HG02759 (cell line): Measurements from ENCODE around the gene MACO1.
"Not testable (repeated sequence)": the region's sequence is repeated elsewhere in the genome, so short reads cannot be mapped to it uniquely, and the experiment has no call there.

Experiments
- ATAC-seq: cut with Tn5 transposase; IDR thresholded peaks from one replicate; pipeline ENCODE4 v1.9.1; 2021; ENCODE audit warnings: mild to moderate bottlenecking, moderate library complexity; ENCODE audit not compliant: unreplicated experiment

MACO1 gene

DNA sequence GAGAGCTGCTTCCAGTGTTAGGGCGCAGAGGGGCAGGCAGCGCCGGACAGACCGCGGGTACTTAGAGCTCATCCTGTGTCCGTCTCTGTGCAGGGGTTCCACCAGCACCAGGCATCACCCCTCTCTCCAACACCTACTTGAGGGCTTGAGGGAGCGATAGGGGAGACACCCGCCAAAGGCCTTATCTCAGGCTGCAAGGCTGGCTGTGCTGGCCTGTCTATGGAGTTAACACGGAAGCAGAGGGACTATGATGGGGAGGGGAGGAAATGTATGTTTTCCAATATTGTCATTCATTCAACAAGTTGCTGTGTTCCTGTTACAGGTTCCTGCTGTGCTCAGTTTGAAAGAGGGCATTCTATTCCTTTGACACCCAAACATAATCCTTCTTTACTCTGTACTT, 10.0 kb upstream of the MACO1 start, which contains the start of gene RHCE:
Gene RHCE (minus strand): TSS at position 111 of the 400 bp plus-strand sequence. CDS start 39 bp downstream, at position 72.
- not testable (repeated sequence) for ATAC-seq

DNA sequence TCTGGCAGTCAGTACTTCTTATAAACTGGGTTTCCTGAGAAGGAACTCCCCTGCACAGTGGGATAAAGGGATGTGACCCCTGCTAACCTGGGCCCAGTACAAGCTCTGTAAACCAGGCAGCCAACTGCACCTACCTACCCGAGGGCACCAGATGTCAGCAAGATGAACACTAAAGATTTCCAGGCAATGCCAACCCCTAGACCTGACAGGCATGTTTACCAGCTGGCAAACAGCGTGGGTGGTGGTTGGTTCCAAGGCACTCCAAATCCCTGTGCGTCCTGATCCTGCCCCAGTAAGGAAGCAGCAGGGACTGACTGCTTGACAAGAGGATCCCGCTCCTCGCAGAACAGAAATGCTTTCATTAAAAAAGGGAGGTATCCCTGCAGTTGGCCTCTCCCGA, 7.5 kb upstream of the MACO1 start:
- not testable (repeated sequence) for ATAC-seq

DNA sequence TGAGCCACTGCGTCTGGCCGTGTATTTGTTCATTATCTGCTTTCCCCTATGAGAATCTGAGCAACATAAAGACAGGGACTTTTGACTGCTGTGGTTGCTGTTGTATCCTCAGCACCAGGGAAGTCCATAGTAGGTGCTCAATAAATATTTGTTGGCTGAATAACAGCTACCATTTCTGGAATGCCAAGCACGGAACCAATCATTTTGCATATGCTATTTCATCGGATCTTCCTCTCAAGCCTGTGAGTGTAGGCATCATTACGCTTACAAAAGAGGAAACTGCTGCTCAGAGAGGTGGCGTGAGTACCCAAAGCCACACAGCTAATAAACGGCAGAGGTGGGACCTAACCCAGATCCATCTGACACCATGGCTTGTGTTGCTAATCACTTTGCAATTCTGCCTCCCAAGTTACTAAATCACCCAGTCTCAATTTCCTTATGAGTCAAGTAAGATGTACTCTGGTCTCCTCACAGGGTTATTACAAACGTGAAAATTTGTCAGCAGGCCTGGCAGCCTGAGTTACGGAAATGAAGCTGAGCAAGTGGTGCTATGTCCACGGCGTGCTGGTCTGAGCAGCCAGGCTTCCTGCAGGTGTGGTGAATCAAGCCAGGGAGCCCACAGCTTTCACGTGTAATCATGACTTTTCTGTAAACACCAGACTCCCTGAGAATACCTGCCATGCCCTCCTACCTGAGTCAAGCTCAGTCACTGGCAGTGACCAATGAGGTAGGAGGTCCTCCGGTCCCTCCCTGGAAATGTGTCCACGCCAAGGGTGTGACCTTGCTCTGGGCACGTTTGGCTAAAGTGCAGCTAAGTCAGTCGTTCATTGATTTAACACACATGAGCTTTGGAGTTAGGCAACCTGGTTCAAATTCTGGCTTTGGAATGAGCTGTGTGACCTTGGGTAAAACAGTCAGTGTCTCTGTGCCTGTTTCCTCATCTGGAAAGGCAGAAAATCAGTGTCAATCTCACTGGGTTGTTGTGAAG, 5.3 kb upstream of the MACO1 start:
- ATAC-seq: no peak

DNA sequence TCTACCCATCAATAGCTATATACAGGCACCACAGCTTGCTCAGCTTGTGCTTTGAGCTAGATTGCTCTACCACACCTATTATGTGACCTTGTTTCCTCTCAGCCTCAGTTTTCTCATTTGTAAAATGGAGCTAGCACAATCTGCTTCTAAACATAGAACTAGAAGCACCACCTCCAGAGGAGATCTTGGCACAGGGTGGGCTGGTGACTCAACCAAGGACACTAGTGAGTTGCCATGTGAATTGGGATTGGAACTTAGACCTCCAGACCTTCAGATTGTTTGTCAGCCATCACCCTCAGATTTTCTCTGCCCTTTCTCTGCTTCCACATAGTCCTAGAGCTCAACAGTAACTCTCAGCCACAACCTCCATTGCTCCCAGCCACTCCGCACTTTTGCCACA, 3.0 kb upstream of the MACO1 start:
- ATAC-seq: no peak

DNA sequence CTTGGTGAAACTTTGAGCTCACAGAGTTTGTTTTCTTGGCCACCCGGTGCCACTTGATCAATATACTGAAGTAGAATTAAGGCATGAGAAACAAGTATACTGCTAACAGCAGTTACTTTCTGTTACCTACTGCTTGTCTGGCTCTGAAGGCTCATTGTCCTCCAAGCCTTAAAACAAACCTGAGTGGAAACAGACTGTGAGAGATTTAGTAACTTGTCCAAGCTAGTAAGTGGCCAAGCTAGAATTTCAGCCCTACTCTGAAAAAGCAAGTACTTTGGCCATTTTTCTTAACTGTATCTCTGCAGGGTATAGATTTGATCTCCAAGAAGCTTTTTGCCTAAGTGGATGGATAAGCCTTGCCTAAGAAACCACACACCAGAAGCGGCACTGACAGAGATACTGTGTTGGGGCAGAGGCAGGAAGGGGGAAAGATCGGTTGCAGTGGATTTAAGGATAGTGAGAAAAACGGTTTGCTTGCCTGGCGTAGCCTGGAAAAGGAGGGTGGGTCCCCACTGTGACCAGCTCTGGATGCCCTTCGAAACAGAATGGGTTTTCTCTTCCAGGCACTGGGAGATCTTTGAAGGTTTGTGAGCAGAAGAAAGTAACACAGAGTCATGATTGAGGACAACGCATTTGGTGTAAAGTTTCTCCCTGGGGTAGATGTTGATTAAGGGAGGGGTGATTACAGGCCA, 2.1 kb upstream of the MACO1 start:
- ATAC-seq: no peak

DNA sequence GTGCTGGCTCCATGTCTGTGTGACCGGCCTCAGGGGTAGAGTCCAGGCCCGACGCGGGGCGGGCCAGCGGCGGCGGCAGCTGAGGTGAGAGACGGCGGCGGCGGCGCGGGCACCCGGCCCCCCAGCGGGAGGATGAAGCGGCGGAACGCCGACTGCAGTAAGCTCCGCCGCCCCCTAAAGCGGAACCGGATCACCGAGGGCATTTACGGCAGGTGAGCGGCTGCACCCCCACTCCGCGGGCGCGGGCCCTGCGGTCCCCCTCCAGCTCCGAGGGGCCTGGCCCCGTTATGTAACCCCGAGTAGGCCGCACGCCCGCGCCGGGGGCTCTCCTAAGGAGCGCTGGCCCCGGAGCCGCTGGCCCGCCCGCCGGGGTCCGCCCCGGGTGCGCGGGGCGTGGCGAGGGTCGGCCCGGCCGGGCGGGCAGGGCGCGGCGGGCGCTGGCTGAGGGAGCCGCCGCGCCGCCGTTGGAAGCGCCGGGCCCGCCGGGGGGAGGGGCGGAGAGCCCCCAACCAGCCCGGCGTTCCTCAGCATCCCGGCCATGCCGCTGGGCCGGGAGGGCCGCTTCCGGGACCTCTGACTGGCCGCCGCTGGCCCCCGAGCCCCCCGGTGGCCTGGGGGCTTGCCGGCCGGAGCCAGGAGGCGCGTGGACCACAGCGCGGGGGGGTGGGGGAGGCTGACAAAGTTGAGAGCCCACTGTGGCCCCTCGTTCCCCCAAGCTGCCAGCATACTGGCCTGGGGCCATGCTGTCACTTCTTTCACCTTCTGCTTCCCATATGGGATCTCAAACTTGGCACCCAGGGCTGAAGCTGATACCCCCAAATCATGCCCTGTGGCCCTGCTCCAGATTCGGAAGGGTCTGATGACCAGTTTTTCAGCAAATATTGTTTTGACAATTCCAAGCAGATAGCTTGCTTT, 527 bp downstream of the MACO1 start:
- peak; percentile 26 for ATAC-seq

DNA sequence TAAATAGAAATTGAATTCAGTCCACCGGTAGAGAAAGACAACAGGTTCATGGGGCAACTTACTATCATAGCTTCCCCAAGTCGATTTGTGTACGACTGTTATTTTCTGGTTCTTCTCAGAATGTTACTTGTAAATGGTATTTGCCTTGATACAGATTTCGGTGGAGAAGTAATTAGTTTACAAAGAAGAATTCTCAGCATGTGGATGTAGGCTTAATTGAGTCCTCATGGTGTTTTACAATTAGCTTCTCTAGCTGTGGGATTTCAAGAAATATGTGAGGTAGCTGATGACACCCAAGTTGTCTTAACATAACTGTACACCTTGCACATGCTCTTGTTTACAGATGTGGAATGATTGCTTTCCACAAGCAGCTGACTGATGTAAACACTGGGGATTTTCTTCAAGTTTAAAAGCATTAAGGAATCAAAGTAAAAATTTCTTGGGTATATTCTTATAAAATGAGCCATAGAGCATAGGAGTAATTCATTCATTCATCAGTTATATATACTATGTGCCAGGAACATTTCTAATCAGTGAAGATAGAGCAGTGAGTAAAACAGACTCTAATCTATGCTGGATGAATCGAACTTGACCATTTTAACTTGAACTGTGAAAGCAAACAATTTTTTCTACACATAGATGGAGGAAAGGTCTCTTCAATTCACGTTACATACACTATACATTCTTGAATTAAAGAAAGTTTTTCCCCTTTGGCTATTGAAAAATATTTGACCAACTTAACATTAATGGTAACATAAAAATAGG, 1.4 kb downstream of the MACO1 start:
- no peak for ATAC-seq

DNA sequence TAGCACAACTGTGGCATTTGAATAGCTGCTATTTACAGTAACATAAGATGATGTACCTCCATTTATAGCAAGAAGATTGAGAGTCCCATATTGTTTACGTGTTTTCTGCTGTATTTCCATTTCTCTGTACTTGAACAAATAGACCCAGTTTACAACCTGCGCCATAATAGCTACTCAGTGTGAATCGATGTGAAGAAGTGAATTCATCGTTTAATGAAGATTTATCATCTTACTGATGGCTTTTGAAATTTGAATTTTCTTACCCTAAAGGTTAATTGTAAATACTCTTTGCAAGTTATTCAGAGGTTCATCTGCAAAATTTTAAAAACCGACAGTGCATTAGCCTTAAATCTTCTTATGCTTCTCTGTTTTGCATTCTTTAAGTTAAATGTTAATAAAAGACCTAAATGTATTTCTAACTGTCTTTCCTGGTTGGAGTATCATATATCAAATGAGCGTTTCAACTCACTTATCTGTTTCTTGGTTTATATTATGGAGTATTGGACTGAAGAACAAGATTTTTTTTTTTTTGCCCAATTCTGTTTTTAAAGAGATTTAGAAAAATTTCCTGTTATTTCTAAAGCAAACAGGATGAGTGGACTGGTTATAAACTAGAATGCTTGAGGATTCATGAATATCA, 2.2 kb downstream of the MACO1 start:
- ATAC-seq: no peak

DNA sequence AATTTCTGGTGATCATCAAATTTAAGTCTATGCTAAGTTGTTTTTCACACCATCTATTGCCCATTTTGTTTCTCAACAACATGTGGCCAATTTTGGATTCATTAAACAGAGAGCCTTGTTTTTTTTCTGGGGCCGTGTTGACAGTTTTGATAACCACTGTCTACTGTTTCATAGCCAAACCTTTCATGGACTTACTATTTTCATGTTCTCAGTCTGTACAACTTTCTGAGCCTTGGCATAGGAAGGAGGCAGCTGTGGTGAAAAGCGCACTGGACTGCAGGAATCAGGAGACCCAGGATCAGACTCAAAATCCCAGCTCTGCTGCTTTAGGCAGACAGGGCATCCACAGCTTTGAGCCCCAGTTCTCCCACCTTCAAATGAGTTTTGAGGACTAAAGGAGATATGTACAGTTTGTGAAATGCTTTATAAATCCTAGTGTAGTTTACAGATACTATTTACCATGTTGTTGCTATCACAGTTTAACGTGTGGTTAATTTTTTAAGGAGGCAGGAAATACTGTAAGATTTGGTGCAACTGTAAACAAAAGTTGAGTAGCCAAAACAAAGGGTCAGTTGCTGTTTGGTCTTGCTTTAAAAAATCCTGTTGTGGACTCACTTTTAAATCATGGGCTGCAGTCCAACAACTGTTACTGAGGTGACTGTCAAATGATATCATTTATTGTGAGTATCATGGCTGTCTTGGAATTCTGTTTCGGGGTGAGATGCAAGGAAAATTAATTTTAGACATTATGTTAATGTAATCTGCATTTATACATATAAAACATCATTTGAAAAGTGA, 2.9 kb downstream of the MACO1 start:
- no peak for ATAC-seq

DNA sequence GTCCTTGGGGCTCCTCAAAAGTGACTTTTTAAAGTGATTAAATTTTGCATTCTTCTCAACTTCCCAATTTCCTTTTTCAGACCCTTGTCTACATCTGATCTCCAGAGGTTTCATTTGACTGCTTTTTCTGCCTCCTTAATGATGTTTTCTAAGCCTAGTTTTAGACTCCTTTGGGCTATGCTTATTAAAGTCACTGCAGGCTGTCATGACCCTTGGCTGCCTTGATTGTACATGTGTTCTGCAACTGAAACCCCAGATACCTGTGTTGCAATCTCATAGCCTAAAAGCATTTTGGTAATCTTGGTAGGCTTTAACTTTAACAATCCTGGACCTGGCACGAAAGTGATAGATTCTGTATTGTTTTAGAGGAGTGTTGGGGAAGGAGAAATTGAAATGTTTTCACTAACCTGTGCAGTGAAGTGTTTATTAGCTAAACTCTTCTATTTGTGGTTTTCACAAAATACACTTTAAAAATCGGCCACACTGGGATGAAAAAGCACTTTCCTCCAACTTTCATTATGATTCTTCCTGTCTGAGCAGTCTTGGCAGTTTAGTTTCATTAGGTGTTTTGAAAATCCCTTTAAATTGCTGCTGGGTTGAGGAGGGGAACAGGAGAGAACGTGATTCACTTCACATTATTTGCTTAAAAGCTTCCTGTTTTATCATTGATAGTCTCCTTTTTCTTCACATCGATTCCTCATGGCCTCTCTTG, 4.9 kb downstream of the MACO1 start:
- ATAC-seq: no peak

DNA sequence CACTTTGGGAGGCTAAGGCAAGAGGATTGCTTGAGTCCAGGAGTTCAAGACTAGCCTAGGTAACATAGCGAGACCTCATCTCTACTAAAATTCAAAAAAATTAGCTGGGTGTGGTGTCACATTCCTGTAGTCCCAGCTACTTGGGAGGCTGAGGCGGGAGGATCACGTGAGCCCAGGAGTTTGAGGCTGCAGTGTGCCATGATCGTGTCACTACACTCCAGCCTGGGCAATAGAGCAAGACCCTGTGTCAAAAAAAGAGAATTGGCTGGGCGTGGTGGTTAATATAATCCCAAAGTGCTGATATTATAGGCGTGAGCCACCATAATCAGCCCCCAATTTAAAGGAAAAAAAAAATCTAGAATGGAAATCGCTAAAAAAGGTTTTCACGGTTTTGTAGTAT, 7.0 kb downstream of the MACO1 start:
- ATAC-seq: no peak

DNA sequence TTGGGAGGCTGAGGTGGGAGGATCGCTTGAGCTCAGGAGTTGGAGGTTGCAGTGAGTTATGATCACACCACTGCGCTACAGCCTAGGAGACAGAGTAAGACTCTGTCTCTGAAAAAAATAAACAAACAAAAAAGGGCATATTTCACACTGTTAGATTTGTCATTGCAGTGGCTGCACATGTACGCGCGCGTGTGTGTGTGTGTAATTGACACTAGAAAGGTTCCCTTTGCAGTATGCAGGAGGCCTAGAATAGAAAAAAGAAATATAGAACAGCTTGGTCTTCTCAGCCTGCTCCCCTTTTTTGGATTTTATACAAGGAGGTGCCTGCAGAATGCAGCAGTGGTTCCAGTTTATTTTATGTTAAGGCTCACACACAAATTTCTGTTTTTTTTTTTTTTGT, 8.6 kb downstream of the MACO1 start:
- ATAC-seq: no peak

DNA sequence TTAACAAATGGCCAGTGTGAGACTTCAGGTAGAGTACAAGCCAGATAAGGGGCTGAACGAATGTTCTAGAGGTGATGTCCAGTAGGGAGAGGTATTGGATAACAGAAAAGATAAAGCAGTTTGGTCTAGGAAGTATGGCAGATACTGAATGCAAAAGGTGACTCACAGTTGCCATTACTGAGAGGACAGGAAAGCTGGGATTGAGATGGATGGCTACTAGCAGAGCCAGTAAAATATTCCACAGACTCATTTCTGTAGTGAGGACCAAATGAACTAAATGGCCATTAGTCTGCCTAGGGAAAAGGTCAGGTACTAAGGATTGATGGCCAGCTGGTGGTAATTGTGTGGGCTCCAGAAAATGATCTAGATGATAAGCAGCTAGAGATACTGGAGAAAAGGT, 11.5 kb downstream of the MACO1 start:
- no peak for ATAC-seq

DNA sequence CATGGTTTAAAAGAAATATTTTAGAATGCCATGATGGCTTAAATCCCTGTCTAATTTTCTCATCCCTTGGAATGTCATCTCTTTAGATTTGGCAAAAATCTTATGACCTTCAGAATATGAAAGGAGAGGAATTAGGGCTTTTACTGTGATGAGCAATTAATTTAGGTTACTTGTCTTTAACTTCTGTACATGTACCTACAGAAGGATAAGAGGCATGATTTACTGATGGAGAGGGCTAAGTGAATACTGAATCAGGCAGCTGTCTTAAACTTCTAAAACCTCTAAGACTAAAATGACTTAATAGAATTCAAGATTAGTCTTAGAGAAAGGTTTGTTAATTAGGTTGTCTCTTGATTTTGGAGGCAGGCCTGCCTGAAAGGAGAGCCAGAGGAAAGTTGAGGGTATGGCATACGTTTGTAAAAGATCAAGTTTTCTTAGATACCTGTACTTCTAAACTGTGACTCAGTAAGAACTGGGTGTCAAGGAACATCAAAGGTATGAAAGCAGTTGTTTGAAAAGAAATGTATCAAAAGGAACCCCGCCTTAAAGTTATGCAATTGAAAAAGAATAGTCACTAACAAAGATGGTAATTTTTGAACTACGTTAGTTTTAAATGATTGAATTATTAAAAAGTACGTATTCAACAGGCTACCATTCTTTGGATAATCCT, 12.5 kb downstream of the MACO1 start:
- no peak for ATAC-seq

DNA sequence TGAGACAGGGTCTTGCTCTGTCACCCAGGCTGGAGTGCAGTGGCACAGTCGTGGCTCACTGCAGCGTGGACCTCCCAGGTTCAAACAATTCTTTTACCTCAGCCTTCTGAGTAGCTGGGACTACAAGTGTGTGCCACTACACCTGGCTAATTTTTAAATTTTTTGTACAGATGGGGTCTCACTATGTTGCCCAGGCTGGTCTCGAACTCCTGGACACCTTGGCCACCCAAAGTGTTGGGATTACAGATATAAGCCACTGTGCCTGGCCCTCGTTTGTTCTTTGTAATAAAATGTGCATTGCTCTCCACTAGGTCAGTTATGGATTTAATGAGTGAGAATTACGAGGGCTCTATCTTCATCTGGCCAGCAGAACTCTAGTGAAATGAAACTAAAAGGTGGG, 13.9 kb downstream of the MACO1 start:
- not testable (repeated sequence) for ATAC-seq

DNA sequence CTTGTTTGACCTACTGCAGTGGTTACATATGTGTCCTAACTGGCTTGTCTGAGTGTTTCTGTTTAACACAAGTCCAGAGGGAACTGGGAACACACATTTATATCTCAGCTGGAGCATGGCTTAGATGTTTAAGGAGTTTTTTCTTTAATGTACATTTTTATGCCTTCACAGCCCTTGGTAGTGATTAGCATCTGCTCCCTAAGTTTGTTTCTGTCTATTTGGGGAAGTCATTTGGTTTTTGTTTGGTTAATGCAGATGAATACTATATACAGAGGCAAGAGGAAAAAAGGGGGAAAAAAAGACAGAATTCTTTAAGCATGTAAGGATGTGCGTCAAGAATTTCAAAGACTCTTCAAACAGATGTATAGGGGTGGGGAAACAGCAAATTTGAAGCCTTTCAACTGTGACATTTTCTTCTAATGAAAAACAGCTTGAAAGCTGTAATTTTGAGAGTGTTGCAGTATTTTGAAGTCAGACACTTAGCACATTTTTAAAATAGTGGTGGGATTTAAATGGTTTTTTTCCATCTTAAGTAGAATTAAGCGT, 15.4 kb downstream of the MACO1 start:
- ATAC-seq: no peak

DNA sequence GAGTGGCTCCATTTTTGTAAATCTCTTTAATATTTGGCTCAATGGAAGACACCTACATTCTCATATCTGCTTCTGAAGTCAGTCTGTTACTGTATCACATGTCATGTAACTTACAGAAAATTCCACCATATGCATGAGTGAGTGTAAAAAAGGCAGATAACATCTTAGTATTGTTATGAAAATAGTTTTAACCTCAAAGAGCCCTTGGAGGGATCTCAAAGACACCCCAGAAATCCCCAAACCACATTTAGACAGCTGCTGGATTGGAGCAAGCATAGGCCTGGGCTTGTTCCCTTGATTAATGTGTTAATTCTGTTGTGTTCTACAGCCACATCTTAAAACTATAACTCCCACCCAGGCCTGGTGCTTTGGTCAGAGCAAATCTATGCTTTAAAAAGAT, 16.9 kb downstream of the MACO1 start:
- ATAC-seq: peak; percentile 80
